ENCODE results near the gene NRXN3. TPM values are rescaled to one million over a fixed set of nuclear protein-coding genes. Genes with fewer than 3 reads are reported as not detected.

NRXN3 gene
- total and polyA plus RNA-seq, 4 donors = 1.5 to 16.6 (median 7.7) TPM

- intact Hi-C loops (cut with DNase I) = no loop called here
- H3K27ac ChIP-seq (ENCODE audit: low read depth in 1 of 2, low read length in 2 of 2) = no peak overlapping the region
- no peaks in the 10 kb centered on the region for H3K36me3 ChIP-seq (ENCODE audit: control insufficient read depth in 1 of 2, insufficient read depth in 2 of 2, low read length in 1 of 2)
- 87 to 88% methylated on average over 5 of the region's 5 CpGs for WGBS, 2 donors
- no peak for DNase-seq
- H3K9me3 ChIP-seq (ENCODE audit: control insufficient read depth, low read length) = no peaks in the 10 kb centered on the region
- H3K4me3 ChIP-seq (ENCODE audit: low read length in 2 of 2) = no peak overlapping the region
- no peaks in the 10 kb centered on the region for H3K4me1 ChIP-seq (ENCODE audit: control insufficient read depth in 1 of 2, insufficient read depth in 2 of 2, low read length in 2 of 2)
- H3K27me3 ChIP-seq (ENCODE audit: control insufficient read depth in 1 of 2, insufficient read depth in 2 of 2, low read length in 1 of 2) = no peaks in the 10 kb centered on the region
- ATAC-seq (ENCODE audit: low FRiP score) = no peak
Observed at GRCh38 chr14:79480212-79480611, 1310.0 kb downstream of the NRXN3 start.

- no peaks in the 10 kb centered on the region for H3K4me1 ChIP-seq (ENCODE audit: control insufficient read depth in 1 of 2, insufficient read depth in 2 of 2, low read length in 2 of 2)
- H3K27ac ChIP-seq (ENCODE audit: low read depth in 1 of 2, low read length in 2 of 2) = no peak overlapping the region
- 95 to 97% methylated on average over 1 of the region's 1 CpG for WGBS, 2 donors
Observed at GRCh38 chr14:79482825-79483224, 1312.7 kb downstream of the NRXN3 start.

GRCh38 chr14:79483477-79484388 is 1313.6 kb downstream of the NRXN3 start:
- WGBS, 2 donors = 89 to 92% methylated on average over 7 of the region's 7 CpGs
- Histone ChIP-seq H3K4me3 (ENCODE audit: low read length in 2 of 2) (no peak overlapping the region), H3K27me3 (ENCODE audit: control insufficient read depth in 1 of 2, insufficient read depth in 2 of 2, low read length in 1 of 2) (no peaks in the 10 kb centered on the region), H3K27ac (ENCODE audit: low read depth in 1 of 2, low read length in 2 of 2) (no peak overlapping the region), H3K4me1 (ENCODE audit: control insufficient read depth in 1 of 2, insufficient read depth in 2 of 2, low read length in 2 of 2) (no peaks in the 10 kb centered on the region), H3K36me3 (ENCODE audit: control insufficient read depth in 1 of 2, insufficient read depth in 2 of 2, low read length in 1 of 2) (no peaks in the 10 kb centered on the region), H3K9me3 (ENCODE audit: control insufficient read depth, low read length) (no peaks in the 10 kb centered on the region)
- intact Hi-C loops (cut with DNase I) = no loop called here
- DNase-seq = no peak
- ATAC-seq (ENCODE audit: low FRiP score) = no peak

More at GRCh38 chr14:79482825-79483224, 1312.7 kb downstream of the NRXN3 start:
- ATAC-seq (ENCODE audit: low FRiP score) = no peak
- intact Hi-C loops (cut with DNase I) = no loop called here
- H3K4me3 ChIP-seq (ENCODE audit: low read length in 2 of 2) = no peak overlapping the region
- no peak for DNase-seq
- no peaks in the 10 kb centered on the region for H3K9me3 ChIP-seq (ENCODE audit: control insufficient read depth, low read length)
- H3K36me3 ChIP-seq (ENCODE audit: control insufficient read depth in 1 of 2, insufficient read depth in 2 of 2, low read length in 1 of 2) = no peaks in the 10 kb centered on the region
- no peaks in the 10 kb centered on the region for H3K27me3 ChIP-seq (ENCODE audit: control insufficient read depth in 1 of 2, insufficient read depth in 2 of 2, low read length in 1 of 2)

- Histone ChIP-seq H3K27ac (ENCODE audit: low read depth in 1 of 2, low read length in 2 of 2) (no peak overlapping the region), H3K4me1 (ENCODE audit: control insufficient read depth in 1 of 2, insufficient read depth in 2 of 2, low read length in 2 of 2) (no peaks in the 10 kb centered on the region), H3K27me3 (ENCODE audit: control insufficient read depth in 1 of 2, insufficient read depth in 2 of 2, low read length in 1 of 2) (no peaks in the 10 kb centered on the region), H3K9me3 (ENCODE audit: control insufficient read depth, low read length) (no peaks in the 10 kb centered on the region), H3K36me3 (ENCODE audit: control insufficient read depth in 1 of 2, insufficient read depth in 2 of 2, low read length in 1 of 2) (no peaks in the 10 kb centered on the region), H3K4me3 (ENCODE audit: low read length in 2 of 2) (no peak overlapping the region)
- ATAC-seq (ENCODE audit: low FRiP score) (no peak), DNase-seq (no peak)
- intact Hi-C loops (cut with DNase I) = no loop called here
- 10 to 11% methylated on average over 1 of the region's 1 CpG for WGBS, 2 donors
Observed at GRCh38 chr14:79487632-79488031, 1317.5 kb downstream of the NRXN3 start.

- Histone ChIP-seq H3K4me3 (ENCODE audit: low read length in 2 of 2) (no peak overlapping the region), H3K36me3 (ENCODE audit: control insufficient read depth in 1 of 2, insufficient read depth in 2 of 2, low read length in 1 of 2) (no peaks in the 10 kb centered on the region), H3K9me3 (ENCODE audit: control insufficient read depth, low read length) (no peaks in the 10 kb centered on the region), H3K27ac (ENCODE audit: low read depth in 1 of 2, low read length in 2 of 2) (no peak overlapping the region), H3K27me3 (ENCODE audit: control insufficient read depth in 1 of 2, insufficient read depth in 2 of 2, low read length in 1 of 2) (no peaks in the 10 kb centered on the region), H3K4me1 (ENCODE audit: control insufficient read depth in 1 of 2, insufficient read depth in 2 of 2, low read length in 2 of 2) (no peaks in the 10 kb centered on the region)
- no peak for ATAC-seq (ENCODE audit: low FRiP score)
- no peak for DNase-seq
- intact Hi-C loops (cut with DNase I) = no loop called here
- WGBS, 2 donors = 66 to 70% methylated on average over 1 of the region's 1 CpG
Observed at GRCh38 chr14:79491161-79491560, 1321.0 kb downstream of the NRXN3 start.

GRCh38 chr14:79493081-79493645 is 1323.0 kb downstream of the NRXN3 start:
- ATAC-seq (ENCODE audit: low FRiP score) = no peak
- Histone ChIP-seq H3K9me3 (ENCODE audit: control insufficient read depth, low read length) (no peaks in the 10 kb centered on the region), H3K36me3 (ENCODE audit: control insufficient read depth in 1 of 2, insufficient read depth in 2 of 2, low read length in 1 of 2) (no peaks in the 10 kb centered on the region), H3K4me1 (ENCODE audit: control insufficient read depth in 1 of 2, insufficient read depth in 2 of 2, low read length in 2 of 2) (no peaks in the 10 kb centered on the region), H3K27ac (ENCODE audit: low read depth in 1 of 2, low read length in 2 of 2) (no peak overlapping the region), H3K4me3 (ENCODE audit: low read length in 2 of 2) (no peak overlapping the region), H3K27me3 (ENCODE audit: control insufficient read depth in 1 of 2, insufficient read depth in 2 of 2, low read length in 1 of 2) (no peaks in the 10 kb centered on the region)
- no peak for DNase-seq
- intact Hi-C loops (cut with DNase I) = no loop called here
- 82 to 85% methylated on average over 3 of the region's 3 CpGs for WGBS, 2 donors

GRCh38 chr14:79496701-79497100 is 1326.5 kb downstream of the NRXN3 start:
- DNase-seq (no peak), ATAC-seq (ENCODE audit: low FRiP score) (no peak)
- Histone ChIP-seq H3K27ac (ENCODE audit: low read depth in 1 of 2, low read length in 2 of 2) (no peak overlapping the region), H3K4me3 (ENCODE audit: low read length in 2 of 2) (no peak overlapping the region), H3K4me1 (ENCODE audit: control insufficient read depth in 1 of 2, insufficient read depth in 2 of 2, low read length in 2 of 2) (no peaks in the 10 kb centered on the region), H3K27me3 (ENCODE audit: control insufficient read depth in 1 of 2, insufficient read depth in 2 of 2, low read length in 1 of 2) (no peaks in the 10 kb centered on the region), H3K9me3 (ENCODE audit: control insufficient read depth, low read length) (no peaks in the 10 kb centered on the region), H3K36me3 (ENCODE audit: control insufficient read depth in 1 of 2, insufficient read depth in 2 of 2, low read length in 1 of 2) (no peaks in the 10 kb centered on the region)
- intact Hi-C loops (cut with DNase I) = no loop called here
- whole genome bisulfite sequencing, 2 donors = 79 to 83% methylated on average over 4 of the region's 4 CpGs

- H3K4me1 ChIP-seq (ENCODE audit: control insufficient read depth in 1 of 2, insufficient read depth in 2 of 2, low read length in 2 of 2) = no peaks in the 10 kb centered on the region
- 61 to 73% methylated on average over 1 of the region's 1 CpG for WGBS, 2 donors
- H3K27me3 ChIP-seq (ENCODE audit: control insufficient read depth in 1 of 2, insufficient read depth in 2 of 2, low read length in 1 of 2) = no peaks in the 10 kb centered on the region
- no peak for ATAC-seq (ENCODE audit: low FRiP score)
- no peaks in the 10 kb centered on the region for H3K9me3 ChIP-seq (ENCODE audit: control insufficient read depth, low read length)
- intact Hi-C loops (cut with DNase I) = no loop called here
- H3K27ac ChIP-seq (ENCODE audit: low read depth in 1 of 2, low read length in 2 of 2) = no peak overlapping the region
- DNase-seq = no peak
- no peak overlapping the region for H3K4me3 ChIP-seq (ENCODE audit: low read length in 2 of 2)
- no peaks in the 10 kb centered on the region for H3K36me3 ChIP-seq (ENCODE audit: control insufficient read depth in 1 of 2, insufficient read depth in 2 of 2, low read length in 1 of 2)
Observed at GRCh38 chr14:79500489-79500888, 1330.3 kb downstream of the NRXN3 start.
